Lower leg skin (tissue), 3 donors: ENCODE data around the gene NEK4.

ENCODE experiments used
- CTCF ChIP-seq, 3 donors: fragments of 450-650 bp; IDR thresholded peaks; one replicate each; pipeline ENCODE4 v1.5.1; 2016; ENCODE audit warnings: antibody characterized with exemption in 3 of 3, mild to moderate bottlenecking in 3 of 3, moderate library complexity in 2 of 3
- POLR2A ChIP-seq, 2 donors: fragments of 450-650 bp; IDR thresholded peaks; one replicate each; pipeline ENCODE4 v1.6.1; 2016 to 2017; ENCODE audit warnings: antibody characterized with exemption in 2 of 2, mild to moderate bottlenecking in 1 of 2, moderate library complexity in 1 of 2

GRCh38 chr3:52705438-52705687 is 65.4 kb downstream of the NEK4 start:
- TF ChIP-seq CTCF (IDR thresholded peaks at IDR 0.05): no peak
- no peak for TF ChIP-seq POLR2A (IDR thresholded peaks at IDR 0.05)
